Mucosa of descending colon (tissue), 3 donors: ENCODE data around the gene MYCBP2. TPM values are rescaled to one million over a fixed set of nuclear protein-coding genes. Genes with fewer than 3 reads are reported as not detected.

Experiments
- ATAC-seq: fragments of 200-7000 bp; cut with Tn5 transposase; one replicate; pipeline ENCODE4 v1.9.1; 2020; ENCODE audit warnings: mild to moderate bottlenecking, moderate library complexity
- DNase-seq, 3 donors: peaks; one replicate each; pipeline ENCODE4 v3.0.0-alpha.2; 2020
- H3K36me3 ChIP-seq: fragments of 200-600 bp; one replicate; pipeline ENCODE4 v1.8.0; 2021; ENCODE audit warnings: low read depth, mild to moderate bottlenecking
- H3K4me1 ChIP-seq: fragments of 200-600 bp; one replicate; pipeline ENCODE4 v1.8.0; 2021; ENCODE audit warnings: low read depth, mild to moderate bottlenecking
- H3K4me3 ChIP-seq: fragments of 200-600 bp; one replicate; pipeline ENCODE4 v1.8.0; 2021; ENCODE audit warnings: mild to moderate bottlenecking
- H3K9me3 ChIP-seq: fragments of 200-600 bp; one replicate; pipeline ENCODE4 v1.8.0; 2021; ENCODE audit warnings: mild to moderate bottlenecking
- CTCF ChIP-seq: fragments of 200-600 bp; IDR thresholded peaks from one replicate; pipeline ENCODE4 v1.8.0; 2022; ENCODE audit warnings: antibody characterized with exemption, mild to moderate bottlenecking
- intact Hi-C, 2 donors: fragments of 100-400 bp; cut with DNase I in 1 of 2; cut with micrococcal nuclease in 1 of 2; formaldehyde crosslinking; loops; one replicate each; pipeline versions ENCODE4 v1.11.0 to v1.11.1; 2022; cut with DNase I, micrococcal nuclease
- total RNA-seq, 3 donors: library from RNA; stranded (reverse); fragmentation: NEBNext Ultra II Directional in 2 of 3; extraction: Animal tissue kit (Norgen Biotek cat#: 25700) in 2 of 3; gene quantifications; one replicate each; pipeline versions ENCODE4 v1.2.1 to v1.2.4, GENCODE V29; 2021 to 2023
- donor health status: DM: no; HTN: no; CAD: no; lungs with moderate emphysema.
- donor health status: DM: no; HTN: no; CAD: no.
- donor health status: DM: no; HTN: yes; CAD: no.

MYCBP2 gene
- total RNA-seq, 3 donors from 2014 or later: 27.6 to 81.5 (median 46.1) TPM

GRCh38 chr13:77184455-77184854 is 142.4 kb downstream of the MYCBP2 start:
- no peak overlapping the region for H3K4me3 ChIP-seq
- H3K4me1 ChIP-seq: no peaks in the 10 kb centered on the region
- ATAC-seq (peak; percentile 40), DNase-seq (no peak)
- H3K36me3 ChIP-seq: no peaks in the 10 kb centered on the region
- intact Hi-C loops: no loop called here
- no peak for TF ChIP-seq CTCF
- H3K9me3 ChIP-seq: no peaks in the 10 kb centered on the region

GRCh38 chr13:77180011-77180410 is 146.9 kb downstream of the MYCBP2 start:
- no peak for TF ChIP-seq CTCF
- no peak for ATAC-seq
- intact Hi-C loops: no loop called here
- DNase-seq: no peak
- Histone ChIP-seq H3K4me3 (no peak overlapping the region), H3K9me3 (no peaks in the 10 kb centered on the region), H3K36me3 (no peaks in the 10 kb centered on the region), H3K4me1 (no peaks in the 10 kb centered on the region)

- Histone ChIP-seq H3K4me3 (no peak overlapping the region), H3K4me1 (no peaks in the 10 kb centered on the region), H3K36me3 (no peaks in the 10 kb centered on the region), H3K9me3 (no peaks in the 10 kb centered on the region)
- intact Hi-C loops: no loop called here
- TF ChIP-seq CTCF: no peak
- no peak for DNase-seq
- no peak for ATAC-seq
Measured at GRCh38 chr13:77177646-77178045, 149.2 kb downstream of the MYCBP2 start.

- Histone ChIP-seq H3K4me3 (no peak overlapping the region), H3K4me1 (no peaks in the 10 kb centered on the region), H3K9me3 (no peaks in the 10 kb centered on the region), H3K36me3 (no peaks in the 10 kb centered on the region)
- no peak for ATAC-seq
- intact Hi-C loops: no loop called here
- TF ChIP-seq CTCF: no peak
- no peak for DNase-seq
Measured at GRCh38 chr13:77176350-77176749, 150.5 kb downstream of the MYCBP2 start.

GRCh38 chr13:77172650-77173049 is 154.2 kb downstream of the MYCBP2 start:
- Histone ChIP-seq H3K36me3 (no peaks in the 10 kb centered on the region), H3K4me1 (peaks cover 3% of the 10 kb centered on the region), H3K4me3 (no peak overlapping the region), H3K9me3 (no peaks in the 10 kb centered on the region)
- intact Hi-C loops: no loop called here
- DNase-seq (no peak), ATAC-seq (no peak)
- TF ChIP-seq CTCF: no peak

- Histone ChIP-seq H3K36me3 (no peaks in the 10 kb centered on the region), H3K4me3 (no peak overlapping the region), H3K9me3 (no peaks in the 10 kb centered on the region), H3K4me1 (peaks cover 3% of the 10 kb centered on the region)
- ATAC-seq: no peak
- intact Hi-C loops: no loop called here
- TF ChIP-seq CTCF: no peak
- DNase-seq: no peak
Measured at GRCh38 chr13:77171451-77171850, 155.4 kb downstream of the MYCBP2 start.
